Measurements from ENCODE around the gene CCSER1.
"Not testable (repeated sequence)": the region's sequence is repeated elsewhere in the genome, so short reads cannot be mapped to it uniquely, and the experiment has no call there.

CCSER1 gene

GRCh38 chr4:91454111-91454510 is 1326.9 kb downstream of the CCSER1 start:
- DNase-seq (ENCODE audit: low spot score), result no peak
- TF ChIP-seq CTCF (IDR thresholded peaks at IDR 0.05; ENCODE audit: extremely low read depth, missing control alignments), result no peak

GRCh38 chr4:91462566-91462965 is 1335.4 kb downstream of the CCSER1 start:
- DNase-seq (ENCODE audit: low spot score), result not testable (repeated sequence)

- no peak for TF ChIP-seq CTCF (IDR thresholded peaks at IDR 0.05; ENCODE audit: extremely low read depth, missing control alignments)
- DNase-seq (ENCODE audit: low spot score), result no peak
Measured at GRCh38 chr4:91470671-91471070, 1343.5 kb downstream of the CCSER1 start.

GRCh38 chr4:91471280-91471679 is 1344.1 kb downstream of the CCSER1 start:
- no peak for TF ChIP-seq CTCF (IDR thresholded peaks at IDR 0.05; ENCODE audit: extremely low read depth, missing control alignments)
- no peak for DNase-seq (ENCODE audit: low spot score)

GRCh38 chr4:91472046-91472445 is 1344.9 kb downstream of the CCSER1 start:
- no peak for TF ChIP-seq CTCF (IDR thresholded peaks at IDR 0.05; ENCODE audit: extremely low read depth, missing control alignments)
- DNase-seq (ENCODE audit: low spot score), result no peak

- DNase-seq (ENCODE audit: low spot score), result no peak
- TF ChIP-seq CTCF (IDR thresholded peaks at IDR 0.05; ENCODE audit: extremely low read depth, missing control alignments), result no peak
Measured at GRCh38 chr4:91485415-91485814, 1358.2 kb downstream of the CCSER1 start.

- no peak for DNase-seq (ENCODE audit: low spot score)
Measured at GRCh38 chr4:91488946-91489345, 1361.8 kb downstream of the CCSER1 start.

More at GRCh38 chr4:91488946-91489345, 1361.8 kb downstream of the CCSER1 start:
- TF ChIP-seq CTCF (IDR thresholded peaks at IDR 0.05; ENCODE audit: extremely low read depth, missing control alignments), result no peak
